ENCODE data around the gene ARMC12. TPM values are rescaled to one million over a fixed set of nuclear protein-coding genes. Genes with fewer than 3 reads are reported as not detected.

The ARMC12 gene
- total and polyA plus RNA-seq, 2 of the 13 experiments (the other 11 are each of a cell fraction or from before 2014, with no cell fraction given) = 1.3 TPM; not detected in 1

- TF ChIP-seq ZXDC (CRISPR knock-in tag; IDR thresholded peaks at IDR 0.05) = no peak
- TF ChIP-seq SRSF1 (optimal IDR thresholded peaks at IDR 0.05; ENCODE audit: low read depth, low read length) = peak; percentile 40
- TF ChIP-seq AGO2 (optimal IDR thresholded peaks at IDR 0.05; ENCODE audit: low read depth, low read length) = no peak
- no peak for TF ChIP-seq ZFP36 (IDR thresholded peaks at IDR 0.05; ENCODE audit: borderline replicate concordance, low read depth, low read length, partially characterized antibody)
- TF ChIP-seq ZKSCAN1 (IDR thresholded peaks at IDR 0.05; ENCODE audit: low read length) = no peak; the same call in 1 of the 2 replicates
- TF ChIP-seq ZNF563 (CRISPR knock-in tag; IDR thresholded peaks at IDR 0.05) = peak; percentile 35
- TF ChIP-seq NCOA2 (CRISPR knock-in tag; IDR thresholded peaks at IDR 0.05) = no peak; the same call in 1 of the 2 replicates
- peak; percentile 27; the same call in 1 of the 2 replicates for TF ChIP-seq TEAD2 (CRISPR knock-in tag; IDR thresholded peaks at IDR 0.05)
- TF ChIP-seq ASH2L (IDR thresholded peaks at IDR 0.05; ENCODE audit: insufficient read length, low read depth, low read length) = peak; percentile 59
- no peak for TF ChIP-seq THRA (CRISPR knock-in tag; IDR thresholded peaks at IDR 0.05; ENCODE audit: borderline replicate concordance)
- TF ChIP-seq LBX2 (CRISPR knock-in tag; IDR thresholded peaks at IDR 0.05; ENCODE audit: borderline replicate concordance) = 0 out of 2 replicates have a peak, but pooled peaks have one; percentile 35
- TF ChIP-seq ZNF776 (CRISPR knock-in tag; IDR thresholded peaks at IDR 0.05) = no peak; the same call in 1 of the 2 replicates
- TF ChIP-seq ZNF296 (CRISPR knock-in tag; conservative IDR thresholded peaks at IDR 0.05) = no peak
- no peak for TF ChIP-seq RFXANK (CRISPR knock-in tag; IDR thresholded peaks at IDR 0.05)
- peak; percentile 86; the same call in 1 of the 2 replicates for TF ChIP-seq DR1 (CRISPR knock-in tag; IDR thresholded peaks at IDR 0.05)
- no peak for TF ChIP-seq ZNF10 (CRISPR knock-in tag; IDR thresholded peaks at IDR 0.05; ENCODE audit: borderline replicate concordance, low read depth)
- TF ChIP-seq YY1 (IDR thresholded peaks at IDR 0.05; ENCODE audit: insufficient read depth, insufficient replicate concordance, low read depth, low read length) = peak; percentile 45
- no peak for TF ChIP-seq TCF7 (IDR thresholded peaks at IDR 0.05; ENCODE audit: low read depth)
- TF ChIP-seq ZSCAN31 (CRISPR knock-in tag; IDR thresholded peaks at IDR 0.05; ENCODE audit: low read depth) = peak; percentile 21; the same call in 1 of the 2 replicates
- peak; percentile 40; the same call in 1 of the 2 replicates for TF ChIP-seq IRX3 (CRISPR knock-in tag; IDR thresholded peaks at IDR 0.05; ENCODE audit: borderline replicate concordance, low read depth)
- TF ChIP-seq ZNF629 (CRISPR knock-in tag; conservative IDR thresholded peaks at IDR 0.05) = no peak
- no peak for TF ChIP-seq NFE2L2 (IDR thresholded peaks at IDR 0.05; ENCODE audit: low read length)
- TF ChIP-seq ZBTB2 (CRISPR knock-in tag; IDR thresholded peaks at IDR 0.05; ENCODE audit: low read depth) = no peak
- TF ChIP-seq TBL1XR1 (IDR thresholded peaks at IDR 0.05; ENCODE audit: borderline replicate concordance, low read length, partially characterized antibody) = no peak
- no peak for TF ChIP-seq ZNF337 (CRISPR knock-in tag; IDR thresholded peaks at IDR 0.05; ENCODE audit: borderline replicate concordance, low read depth)
These were observed 48.1 kb upstream of the ARMC12 start, which contains the start of gene FKBP5 (continued) for GRCh38 chr6:35688605-35689322.

All from HepG2 (cell line).